Stimulated activated naive CD8-positive, alpha-beta T cell treated with anti-CD3 and anti-CD28 coated beads, Interleukin-15, Interleukin-2, amounts not matched to agents 100 ng/mL and 50 ng/mL, for 24 hours (primary cell): ENCODE measurements around the gene KCNV2.

Experiments used
- H3K27ac Mint-ChIP-seq: one replicate; pipeline ENCODE4 v1.8.0; 2021; ENCODE audit warnings: mild to moderate bottlenecking, mixed read lengths
- H3K27me3 Mint-ChIP-seq: one replicate; pipeline ENCODE4 v1.8.0; 2021; ENCODE audit warnings: mixed read lengths
- H3K36me3 Mint-ChIP-seq: one replicate; pipeline ENCODE4 v1.8.0; 2021; ENCODE audit warnings: low read depth, mixed read lengths
- H3K4me1 Mint-ChIP-seq: one replicate; pipeline ENCODE4 v1.8.0; 2021; ENCODE audit warnings: low read depth, mixed read lengths
- H3K4me3 Mint-ChIP-seq: one replicate; pipeline ENCODE4 v1.8.0; 2021; ENCODE audit warnings: mild to moderate bottlenecking, mixed read lengths
- H3K9me3 Mint-ChIP-seq: one replicate; pipeline ENCODE4 v1.8.0; 2021; ENCODE audit warnings: mixed read lengths

KCNV2 gene

GRCh38 chr9:2727966-2728613, 10.8 kb downstream of the KCNV2 start:
- Mint-ChIP-seq H3K27me3 (no peaks in the 10 kb centered on the region), H3K9me3 (no peaks in the 10 kb centered on the region), H3K4me1 (no peaks in the 10 kb centered on the region), H3K4me3 (no peak overlapping the region), H3K36me3 (peaks cover 8% of the 10 kb centered on the region), H3K27ac (no peak overlapping the region)

DNA sequence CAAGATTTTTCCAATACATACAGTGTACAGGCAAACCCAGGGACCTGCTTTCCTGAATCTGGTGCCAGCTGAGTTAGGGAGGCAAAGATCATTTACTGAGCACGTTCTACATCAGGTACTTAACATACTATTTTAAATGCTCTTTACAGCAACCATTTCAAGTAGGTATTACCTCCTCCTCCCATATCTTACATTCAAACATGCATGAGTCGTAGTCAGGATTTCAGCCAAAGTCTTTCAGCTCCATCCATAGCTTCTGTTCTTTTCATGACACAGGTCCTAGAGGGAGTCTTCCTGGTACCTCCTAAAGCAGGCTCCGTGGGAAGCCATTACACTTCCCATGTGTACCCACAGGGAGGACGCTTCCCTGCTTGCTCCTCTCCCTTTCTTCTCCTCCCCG, 11.7 kb downstream of the KCNV2 start:
- Mint-ChIP-seq H3K27me3 (no peaks in the 10 kb centered on the region), H3K27ac (no peak overlapping the region), H3K4me1 (no peaks in the 10 kb centered on the region), H3K36me3 (peaks cover 15% of the 10 kb centered on the region), H3K9me3 (no peaks in the 10 kb centered on the region), H3K4me3 (no peak overlapping the region)

- Mint-ChIP-seq H3K27me3 (no peaks in the 10 kb centered on the region), H3K9me3 (no peaks in the 10 kb centered on the region), H3K4me1 (no peaks in the 10 kb centered on the region), H3K4me3 (no peak overlapping the region), H3K36me3 (peaks cover 22% of the 10 kb centered on the region), H3K27ac (no peak overlapping the region)
Observed at GRCh38 chr9:2729721-2730120, 12.4 kb downstream of the KCNV2 start.

DNA sequence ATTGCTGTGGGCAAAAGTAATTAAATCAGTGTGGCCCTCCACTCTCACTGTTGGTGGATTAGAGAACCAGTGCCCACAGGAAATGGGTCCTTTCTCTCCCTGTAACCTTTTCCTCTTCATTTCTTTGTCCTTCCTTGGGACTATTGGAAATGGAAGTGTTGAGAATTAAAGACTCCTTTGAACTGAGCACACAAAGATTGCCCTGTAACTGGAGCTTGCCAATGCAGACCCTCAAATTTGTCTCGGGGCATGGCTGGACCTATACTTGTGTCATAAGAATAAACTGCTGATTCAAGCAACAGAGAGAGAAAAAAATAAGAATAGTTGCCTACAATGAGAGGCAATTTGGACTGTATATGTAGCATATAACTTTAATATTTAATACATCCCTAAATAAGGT, 13.7 kb downstream of the KCNV2 start:
- no peak overlapping the region for H3K27ac Mint-ChIP-seq
- peaks cover 28% of the 10 kb centered on the region for H3K36me3 Mint-ChIP-seq
- no peaks in the 10 kb centered on the region for H3K9me3 Mint-ChIP-seq
- no peaks in the 10 kb centered on the region for H3K4me1 Mint-ChIP-seq
- no peaks in the 10 kb centered on the region for H3K27me3 Mint-ChIP-seq
- H3K4me3 Mint-ChIP-seq, result no peak overlapping the region

- Mint-ChIP-seq H3K9me3 (no peaks in the 10 kb centered on the region), H3K27ac (no peak overlapping the region), H3K4me1 (no peaks in the 10 kb centered on the region), H3K4me3 (no peak overlapping the region), H3K36me3 (peaks cover 39% of the 10 kb centered on the region), H3K27me3 (no peaks in the 10 kb centered on the region)
Observed at GRCh38 chr9:2732492-2732891, 15.2 kb downstream of the KCNV2 start.

- Mint-ChIP-seq H3K27me3 (no peaks in the 10 kb centered on the region), H3K27ac (no peak overlapping the region), H3K36me3 (peaks cover 64% of the 10 kb centered on the region), H3K4me3 (no peak overlapping the region), H3K9me3 (no peaks in the 10 kb centered on the region), H3K4me1 (no peaks in the 10 kb centered on the region)
Observed at GRCh38 chr9:2740616-2741015, 23.3 kb downstream of the KCNV2 start.

DNA sequence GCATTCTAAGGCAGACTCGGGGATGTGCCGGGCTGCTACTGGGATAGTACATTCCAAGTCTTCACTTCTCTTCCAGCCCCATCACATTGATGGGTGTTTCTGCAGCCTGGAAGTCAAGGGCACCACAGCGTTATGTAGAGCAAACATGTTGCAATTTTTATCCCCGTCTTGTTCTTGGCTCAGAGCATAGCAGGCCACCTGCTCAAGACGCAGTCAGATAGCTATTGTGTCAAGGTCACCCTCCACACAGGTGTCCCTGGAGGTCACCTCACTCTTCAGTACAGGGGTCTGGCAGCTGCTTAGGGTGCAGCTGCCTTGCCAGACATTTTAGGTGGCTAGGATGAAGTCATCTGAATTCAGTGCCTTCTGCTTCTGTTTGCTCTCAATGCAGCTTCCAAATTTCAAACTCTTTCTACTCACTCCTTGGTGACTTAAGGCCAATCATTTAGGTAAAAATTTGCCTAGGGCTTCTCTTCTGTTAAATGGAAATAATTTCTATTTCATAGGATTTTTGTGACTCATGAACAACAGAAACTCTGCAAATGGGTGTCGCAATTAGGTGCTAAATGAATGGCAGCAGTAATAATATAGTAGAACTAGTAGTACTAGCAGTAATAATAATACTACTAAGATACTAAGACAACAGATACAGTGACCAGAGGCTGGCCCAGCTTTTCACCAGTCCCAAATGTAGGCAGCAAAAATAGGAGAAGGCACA, 24.3 kb downstream of the KCNV2 start:
- Mint-ChIP-seq H3K9me3 (no peaks in the 10 kb centered on the region), H3K27ac (no peak overlapping the region), H3K4me3 (no peak overlapping the region), H3K36me3 (peaks cover 70% of the 10 kb centered on the region), H3K27me3 (no peaks in the 10 kb centered on the region), H3K4me1 (no peaks in the 10 kb centered on the region)

- Mint-ChIP-seq H3K36me3 (peaks cover 67% of the 10 kb centered on the region), H3K27ac (no peak overlapping the region), H3K4me3 (no peak overlapping the region), H3K4me1 (no peaks in the 10 kb centered on the region), H3K27me3 (no peaks in the 10 kb centered on the region), H3K9me3 (no peaks in the 10 kb centered on the region)
Observed at GRCh38 chr9:2742214-2742613, 24.9 kb downstream of the KCNV2 start.

DNA sequence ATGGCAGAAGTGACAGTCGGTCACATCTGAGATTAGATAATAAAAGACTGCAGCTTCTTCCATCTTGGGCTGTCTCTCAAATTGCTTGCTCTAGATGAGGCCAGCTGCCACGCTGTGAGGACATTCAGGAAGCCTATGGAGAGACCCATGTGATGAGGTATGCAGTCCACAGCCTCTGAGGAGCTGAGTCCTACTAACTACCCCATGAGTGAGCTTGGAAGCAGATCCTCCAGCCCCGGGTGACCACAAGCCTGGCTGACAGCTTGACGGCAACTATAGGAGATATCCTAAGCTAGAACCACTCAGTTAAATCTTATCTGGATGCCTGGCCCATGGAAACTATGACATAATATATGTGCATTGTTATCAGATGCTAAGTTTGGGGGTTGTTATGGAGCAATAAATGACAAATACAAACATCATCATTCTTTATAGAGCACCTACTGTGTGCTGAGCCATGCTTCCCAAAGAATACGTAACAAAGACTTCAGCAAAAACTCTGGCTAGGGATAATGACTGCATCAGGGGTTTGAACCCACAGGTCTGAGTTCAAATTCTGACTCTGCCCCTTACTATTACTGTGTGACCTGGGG, 26.7 kb downstream of the KCNV2 start:
- Mint-ChIP-seq H3K27ac (no peak overlapping the region), H3K9me3 (no peaks in the 10 kb centered on the region), H3K27me3 (no peaks in the 10 kb centered on the region), H3K36me3 (peaks cover 69% of the 10 kb centered on the region), H3K4me3 (no peak overlapping the region), H3K4me1 (no peaks in the 10 kb centered on the region)

DNA sequence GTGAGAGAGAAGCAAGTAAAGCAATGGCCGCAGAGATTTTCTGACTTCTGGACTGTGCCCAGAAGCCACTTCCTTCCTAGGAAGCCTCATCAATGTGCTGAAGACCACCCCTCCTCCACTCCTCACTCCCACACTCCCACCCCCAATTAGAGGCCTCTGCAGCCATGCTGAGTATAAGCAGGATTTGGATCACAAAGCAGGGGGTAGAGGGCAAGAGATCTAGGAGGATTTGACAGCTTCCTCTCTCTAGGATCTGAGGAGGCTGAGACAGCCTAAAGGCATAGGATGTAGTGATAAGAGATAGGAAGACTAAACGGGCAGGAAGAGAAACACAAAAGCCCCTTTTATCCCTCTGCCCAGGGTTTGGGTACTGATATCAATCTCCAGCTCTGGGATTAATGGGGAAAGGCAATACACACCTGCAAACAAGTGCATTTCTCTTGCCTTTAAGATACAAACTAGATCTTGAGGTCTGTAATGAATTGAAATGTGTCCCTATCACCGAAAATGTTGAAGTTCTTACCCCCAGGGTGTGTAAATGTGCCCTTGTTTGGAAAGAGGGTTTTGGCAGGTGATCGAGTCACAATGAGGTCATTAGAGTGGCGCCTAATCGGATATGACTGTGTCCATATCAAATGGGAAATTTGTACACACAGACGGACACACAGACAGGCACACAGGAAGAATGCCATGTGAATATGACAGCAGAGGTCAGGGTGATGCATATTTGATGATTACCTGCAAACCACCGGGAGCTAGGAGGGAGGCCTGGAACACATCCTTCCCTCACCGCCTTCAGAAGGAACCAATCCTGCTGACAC, 28.5 kb downstream of the KCNV2 start:
- Mint-ChIP-seq H3K27ac (no peak overlapping the region), H3K4me1 (no peaks in the 10 kb centered on the region), H3K9me3 (no peaks in the 10 kb centered on the region), H3K4me3 (no peak overlapping the region), H3K27me3 (no peaks in the 10 kb centered on the region), H3K36me3 (peaks cover 78% of the 10 kb centered on the region)

DNA sequence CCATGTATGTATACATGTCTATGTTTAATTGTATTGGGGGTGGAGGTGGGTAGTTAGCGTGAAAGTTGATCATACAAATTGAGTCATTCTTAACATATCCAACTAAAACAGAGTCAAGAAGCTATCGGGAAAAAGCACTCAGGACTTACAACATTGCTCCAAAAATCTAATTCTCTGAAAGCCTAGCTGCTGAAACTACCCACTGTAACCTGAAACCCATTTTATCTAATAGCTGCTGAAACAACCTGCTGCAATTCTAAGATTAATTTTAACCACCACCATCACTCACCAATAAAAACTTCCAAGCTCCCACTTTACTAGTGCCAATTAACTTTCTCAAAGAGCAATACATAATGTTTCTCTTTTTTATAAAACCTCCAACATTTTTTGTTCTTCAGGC, 32.2 kb downstream of the KCNV2 start:
- Mint-ChIP-seq H3K27me3 (no peaks in the 10 kb centered on the region), H3K9me3 (peaks cover 10% of the 10 kb centered on the region), H3K4me3 (no peak overlapping the region), H3K4me1 (no peaks in the 10 kb centered on the region), H3K36me3 (peaks cover 80% of the 10 kb centered on the region), H3K27ac (no peak overlapping the region)

DNA sequence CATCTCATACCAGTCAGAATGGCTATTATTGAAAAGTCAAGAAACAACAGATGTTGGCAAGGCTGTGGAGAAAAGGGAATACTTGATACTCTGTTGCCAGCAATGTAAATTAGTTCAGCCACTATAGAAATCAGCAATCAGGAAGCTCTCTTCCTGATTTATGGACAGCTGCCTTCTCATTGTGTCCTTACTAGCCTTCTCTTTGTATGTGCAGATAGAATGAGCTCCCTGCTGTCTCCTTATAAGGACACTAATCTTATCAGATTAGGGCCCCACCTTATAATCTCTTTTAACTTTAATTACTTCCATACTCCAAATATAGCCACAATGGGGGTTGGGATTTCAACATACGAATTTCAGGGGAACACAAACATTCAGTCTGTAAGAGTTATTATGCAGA, 38.0 kb downstream of the KCNV2 start:
- peaks cover 86% of the 10 kb centered on the region for H3K36me3 Mint-ChIP-seq
- H3K4me3 Mint-ChIP-seq, result no peak overlapping the region

DNA sequence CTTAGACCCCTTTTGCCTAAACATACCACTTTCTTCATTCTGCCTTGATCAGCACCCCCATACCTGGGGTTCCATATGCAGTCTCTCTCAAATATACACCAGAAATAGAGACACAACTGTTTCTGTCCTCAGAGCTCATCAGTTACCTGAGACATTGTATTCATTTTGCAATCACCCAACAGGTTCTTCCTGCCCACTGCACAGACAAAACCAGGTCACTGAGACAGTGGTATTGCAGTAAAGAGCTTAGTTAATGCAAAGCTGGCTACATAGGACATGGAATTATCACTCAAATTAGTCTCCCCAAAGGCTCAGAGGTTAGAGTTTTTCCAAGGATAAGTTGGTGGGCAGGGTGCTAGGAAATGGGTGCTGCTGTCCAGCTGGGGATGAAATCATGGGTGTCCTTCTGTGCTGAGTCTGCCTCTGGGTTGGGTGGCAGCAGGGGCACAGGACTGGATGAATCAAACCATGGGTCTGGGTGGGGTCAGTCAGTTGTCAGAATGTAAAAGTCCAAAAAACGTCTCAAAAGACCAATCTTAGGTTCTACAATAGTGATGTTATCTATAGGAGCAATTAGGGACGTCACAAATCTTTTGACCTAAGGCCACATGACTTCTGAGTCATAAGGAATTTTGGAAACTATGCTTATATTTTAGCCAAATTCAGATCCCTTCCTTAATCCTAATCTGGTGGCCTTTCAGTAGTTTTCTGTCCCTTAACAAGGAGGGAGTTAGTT, 41.0 kb downstream of the KCNV2 start:
- H3K4me1 Mint-ChIP-seq, result peaks cover 4% of the 10 kb centered on the region
- peaks cover 96% of the 10 kb centered on the region for H3K36me3 Mint-ChIP-seq
- peaks cover 7% of the 10 kb centered on the region for H3K9me3 Mint-ChIP-seq
- no peaks in the 10 kb centered on the region for H3K27me3 Mint-ChIP-seq
- H3K27ac Mint-ChIP-seq, result no peak overlapping the region
- no peak overlapping the region for H3K4me3 Mint-ChIP-seq

More for the DNA sequence above, 38.0 kb downstream of the KCNV2 start:
- no peak overlapping the region for H3K27ac Mint-ChIP-seq
- H3K9me3 Mint-ChIP-seq, result peaks cover 13% of the 10 kb centered on the region
- H3K27me3 Mint-ChIP-seq, result no peaks in the 10 kb centered on the region
- no peaks in the 10 kb centered on the region for H3K4me1 Mint-ChIP-seq

GRCh38 chr9:2758898-2759510, 41.7 kb downstream of the KCNV2 start:
- Mint-ChIP-seq H3K36me3 (peaks cover 94% of the 10 kb centered on the region), H3K27me3 (no peaks in the 10 kb centered on the region), H3K27ac (no peak overlapping the region), H3K9me3 (peaks cover 4% of the 10 kb centered on the region), H3K4me1 (peaks cover 11% of the 10 kb centered on the region), H3K4me3 (no peak overlapping the region)
